ENCODE data around the gene SNRNP25. TPM values are rescaled to one million over a fixed set of nuclear protein-coding genes. Genes with fewer than 3 reads are reported as not detected.

The SNRNP25 gene
- total RNA-seq, 6 donors from 2014 or later, result 6.9 to 26.2 (median 16.0) TPM

- Histone ChIP-seq H3K4me3 (peak overlapping the region; percentile 44 to 97 (median 86)), H3K9me3 (no peaks in the 10 kb centered on the region), H3K27ac (peak overlapping the region; percentile 89 to 98 (median 96)), H3K27me3 (no peaks in the 10 kb centered on the region), H3K36me3 (peaks cover 0 to 24% (median 13%) of the 10 kb centered on the region in 4 donors), H3K4me1 (peaks cover 44 to 70% (median 56%) of the 10 kb centered on the region in 4 donors)
- TF ChIP-seq EP300 (IDR thresholded peaks at IDR 0.05) (no peak), POLR2A (IDR thresholded peaks at IDR 0.05) (no peak), POLR2AphosphoS5 (IDR thresholded peaks at IDR 0.05) (no peak)
- TF ChIP-seq, protein P1, sequence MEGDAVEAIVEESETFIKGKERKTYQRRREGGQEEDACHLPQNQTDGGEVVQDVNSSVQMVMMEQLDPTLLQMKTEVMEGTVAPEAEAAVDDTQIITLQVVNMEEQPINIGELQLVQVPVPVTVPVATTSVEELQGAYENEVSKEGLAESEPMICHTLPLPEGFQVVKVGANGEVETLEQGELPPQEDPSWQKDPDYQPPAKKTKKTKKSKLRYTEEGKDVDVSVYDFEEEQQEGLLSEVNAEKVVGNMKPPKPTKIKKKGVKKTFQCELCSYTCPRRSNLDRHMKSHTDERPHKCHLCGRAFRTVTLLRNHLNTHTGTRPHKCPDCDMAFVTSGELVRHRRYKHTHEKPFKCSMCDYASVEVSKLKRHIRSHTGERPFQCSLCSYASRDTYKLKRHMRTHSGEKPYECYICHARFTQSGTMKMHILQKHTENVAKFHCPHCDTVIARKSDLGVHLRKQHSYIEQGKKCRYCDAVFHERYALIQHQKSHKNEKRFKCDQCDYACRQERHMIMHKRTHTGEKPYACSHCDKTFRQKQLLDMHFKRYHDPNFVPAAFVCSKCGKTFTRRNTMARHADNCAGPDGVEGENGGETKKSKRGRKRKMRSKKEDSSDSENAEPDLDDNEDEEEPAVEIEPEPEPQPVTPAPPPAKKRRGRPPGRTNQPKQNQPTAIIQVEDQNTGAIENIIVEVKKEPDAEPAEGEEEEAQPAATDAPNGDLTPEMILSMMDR (IDR thresholded peaks at IDR 0.05), result no peak
- WGBS, 2 donors, result 1 to 14% methylated on average over 12 to 21 of the region's 36 CpGs
- ATAC-seq (ENCODE audit: low FRiP score in 2 of 2) (peak in 1 of 2 donors; percentile 1), DNase-seq (no peak)
Measured at GRCh38 chr16:78444-79150, 25.0 kb downstream of the SNRNP25 start.

DNA sequence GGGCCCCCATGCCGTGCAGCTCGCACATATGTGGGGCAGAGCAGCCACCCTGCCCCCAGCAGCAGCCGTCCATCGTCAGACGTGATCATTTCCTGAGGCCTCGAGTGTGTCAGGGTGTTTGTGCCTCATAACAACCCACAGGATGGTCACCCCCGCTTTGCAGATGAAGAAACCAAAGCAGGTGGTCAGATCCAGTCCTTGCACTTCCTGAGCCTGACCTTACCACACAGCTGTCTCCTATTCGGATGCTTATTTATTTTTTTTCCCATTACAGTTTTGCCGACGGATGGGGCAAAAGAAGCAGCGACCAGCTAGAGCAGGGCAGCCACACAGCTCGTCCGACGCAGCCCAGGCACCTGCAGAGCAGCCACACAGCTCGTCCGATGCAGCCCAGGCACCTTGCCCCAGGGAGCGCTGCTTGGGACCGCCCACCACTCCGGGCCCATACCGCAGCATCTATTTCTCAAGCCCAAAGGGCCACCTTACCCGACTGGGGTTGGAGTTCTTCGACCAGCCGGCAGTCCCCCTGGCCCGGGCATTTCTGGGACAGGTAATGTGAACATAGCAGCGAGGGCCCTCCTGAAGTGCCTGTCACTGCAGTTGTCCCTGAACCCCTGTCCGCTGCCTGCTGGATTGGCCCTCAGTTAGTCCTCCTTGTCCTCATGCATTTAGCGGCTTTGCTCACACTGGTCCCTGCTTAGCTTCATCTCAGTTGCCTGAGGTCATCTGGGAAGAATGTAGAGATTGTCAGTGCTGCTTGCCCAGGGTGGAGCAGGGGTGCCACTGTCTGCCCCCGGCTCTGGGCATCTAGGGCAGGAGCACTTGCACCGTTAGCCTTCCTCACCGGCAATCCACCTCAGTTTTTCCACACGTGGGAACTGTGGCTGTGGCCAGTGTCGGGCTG is 25.8 kb downstream of the SNRNP25 start:
- 72 to 74% methylated on average over 20 to 31 of the region's 32 CpGs for WGBS, 2 donors
- H3K36me3 ChIP-seq, result peaks cover 0 to 27% (median 13%) of the 10 kb centered on the region in 4 donors
- H3K27me3 ChIP-seq, result no peaks in the 10 kb centered on the region
- no peaks in the 10 kb centered on the region for H3K9me3 ChIP-seq
- no peak for ATAC-seq (ENCODE audit: low FRiP score in 2 of 2)
- TF ChIP-seq, protein P1 (IDR thresholded peaks at IDR 0.05), result no peak
- TF ChIP-seq POLR2AphosphoS5 (IDR thresholded peaks at IDR 0.05), result no peak
- TF ChIP-seq POLR2A (IDR thresholded peaks at IDR 0.05), result no peak
- TF ChIP-seq EP300 (IDR thresholded peaks at IDR 0.05), result no peak
- peak overlapping the region; percentile 89 to 98 (median 96) for H3K27ac ChIP-seq
- peaks cover 51 to 70% (median 56%) of the 10 kb centered on the region in 4 donors for H3K4me1 ChIP-seq
- peak in 1 of 2 donors; percentile 77 for DNase-seq
- H3K4me3 ChIP-seq, result peak overlapping the region in 3 of 4 donors; percentile 78 to 97 (median 95)

- DNase-seq, result peak in 1 of 2 donors; percentile 72
Measured at GRCh38 chr16:83060-83603, 29.5 kb downstream of the SNRNP25 start.

More at GRCh38 chr16:83060-83603, 29.5 kb downstream of the SNRNP25 start:
- 90 to 94% methylated on average over 12 to 31 of the region's 31 CpGs for whole genome bisulfite sequencing, 2 donors
- no peaks in the 10 kb centered on the region for H3K9me3 ChIP-seq
- H3K36me3 ChIP-seq, result peaks cover 0 to 55% (median 35%) of the 10 kb centered on the region in 4 donors
- peak overlapping the region; percentile 49 to 79 (median 77) for H3K27ac ChIP-seq
- no peak for ATAC-seq (ENCODE audit: low FRiP score in 2 of 2)
- H3K4me3 ChIP-seq, result no peak overlapping the region
- H3K27me3 ChIP-seq, result no peaks in the 10 kb centered on the region
- TF ChIP-seq, protein P1 (IDR thresholded peaks at IDR 0.05), result no peak
- no peak for TF ChIP-seq POLR2A (IDR thresholded peaks at IDR 0.05)
- no peak for TF ChIP-seq POLR2AphosphoS5 (IDR thresholded peaks at IDR 0.05)
- TF ChIP-seq EP300 (IDR thresholded peaks at IDR 0.05), result no peak
- peaks cover 40 to 59% (median 46%) of the 10 kb centered on the region in 4 donors for H3K4me1 ChIP-seq

Data from upper lobe of left lung (tissue), 6 donors.